GM12872 (cell line): ENCODE measurements around the gene ZNF492.

Experiments used
- CTCF ChIP-seq: IDR thresholded peaks from 3 replicates; pipeline ENCODE4 v1.5.1; 2011; ENCODE audit warnings: low read depth, mild to moderate bottlenecking, low read length, moderate library complexity; ENCODE audit not compliant: insufficient read depth

Gene ZNF492

GRCh38 chr19:22603518-22604440 is 30.3 kb upstream of the ZNF492 start:
- TF ChIP-seq CTCF: no peak

GRCh38 chr19:22604571-22605274 is 29.4 kb upstream of the ZNF492 start:
- no peak for TF ChIP-seq CTCF

DNA sequence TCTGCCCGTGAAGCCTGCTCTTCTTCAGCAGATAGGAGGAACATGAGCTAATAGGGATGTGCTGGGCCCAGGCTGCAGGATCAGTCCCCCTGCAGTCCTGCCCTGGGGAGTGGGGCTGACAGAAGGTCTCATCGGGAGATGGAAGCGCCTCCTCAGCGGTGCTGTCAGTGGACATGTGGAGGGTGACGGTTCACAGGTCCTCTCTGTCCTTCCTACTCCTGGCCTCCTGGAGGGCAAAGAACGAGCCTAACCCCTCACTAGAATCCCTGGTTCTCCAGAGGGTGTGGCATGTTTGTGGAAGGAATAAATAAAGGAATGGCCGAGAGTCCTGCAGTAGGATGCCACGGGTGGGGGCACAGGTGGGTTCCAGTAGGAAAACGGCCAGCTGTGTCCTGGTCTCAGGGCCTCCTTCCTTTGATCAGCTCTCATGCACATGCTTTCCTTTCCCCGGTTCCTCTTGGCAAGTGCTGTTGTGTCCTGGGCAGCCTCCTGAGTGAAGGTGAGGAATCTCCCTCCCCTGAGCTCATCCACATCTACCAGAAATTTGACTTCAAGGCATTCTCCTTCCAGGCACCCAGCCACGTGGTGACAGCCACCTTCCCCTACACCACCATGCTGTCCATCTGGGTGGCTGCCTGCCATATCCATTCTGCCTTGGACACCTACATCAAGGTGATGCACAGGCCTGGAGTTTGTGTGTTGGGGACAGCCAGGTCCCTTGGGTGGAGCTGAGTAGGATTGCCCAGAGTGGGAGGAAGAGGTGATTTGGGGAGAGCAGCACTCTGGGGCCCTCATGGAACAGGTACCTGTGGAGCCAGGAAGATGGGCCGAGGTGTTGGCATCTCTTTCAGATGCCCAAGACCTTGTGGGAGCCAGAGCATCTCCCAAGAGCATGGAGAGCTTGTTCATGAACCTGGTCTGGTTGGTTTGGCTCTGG is 28.6 kb upstream of the ZNF492 start:
- TF ChIP-seq CTCF: no peak

- TF ChIP-seq CTCF: no peak
Observed at GRCh38 chr19:22606212-22606553, 27.9 kb upstream of the ZNF492 start.

DNA sequence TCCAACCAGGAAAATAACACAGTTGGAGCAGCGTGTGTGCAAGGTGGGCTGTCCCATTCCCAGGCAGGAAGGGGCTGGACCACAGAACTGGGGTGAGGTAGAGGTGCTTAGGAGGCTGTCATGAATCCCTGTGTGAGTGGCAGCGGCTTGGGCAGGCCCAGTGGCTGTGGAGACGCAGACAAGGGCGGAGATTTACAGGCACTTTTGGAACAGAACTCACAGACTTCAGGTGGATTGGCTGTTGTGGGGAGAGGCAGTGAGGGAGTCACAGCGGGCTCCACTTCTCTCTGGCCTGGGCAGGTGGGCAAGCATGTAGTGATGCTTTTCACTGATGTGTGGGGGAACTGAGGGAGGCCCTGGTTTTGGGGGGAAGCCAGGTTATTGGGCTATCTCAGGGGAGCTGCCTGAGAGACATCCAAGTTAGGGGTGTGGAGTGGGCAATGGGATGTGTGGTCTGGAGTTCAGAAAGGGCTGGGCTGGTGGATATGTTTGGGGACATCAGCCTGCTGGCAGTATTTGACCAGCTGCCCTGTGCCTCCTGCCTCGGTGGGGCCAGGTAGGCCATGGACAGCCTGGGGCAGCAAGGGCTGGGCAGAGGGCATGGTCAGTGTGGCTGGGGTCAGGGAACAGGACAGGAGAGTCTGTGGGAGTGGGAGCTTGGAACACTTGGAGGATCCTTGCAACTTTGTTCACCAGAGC is 27.0 kb upstream of the ZNF492 start:
- no peak for TF ChIP-seq CTCF

DNA sequence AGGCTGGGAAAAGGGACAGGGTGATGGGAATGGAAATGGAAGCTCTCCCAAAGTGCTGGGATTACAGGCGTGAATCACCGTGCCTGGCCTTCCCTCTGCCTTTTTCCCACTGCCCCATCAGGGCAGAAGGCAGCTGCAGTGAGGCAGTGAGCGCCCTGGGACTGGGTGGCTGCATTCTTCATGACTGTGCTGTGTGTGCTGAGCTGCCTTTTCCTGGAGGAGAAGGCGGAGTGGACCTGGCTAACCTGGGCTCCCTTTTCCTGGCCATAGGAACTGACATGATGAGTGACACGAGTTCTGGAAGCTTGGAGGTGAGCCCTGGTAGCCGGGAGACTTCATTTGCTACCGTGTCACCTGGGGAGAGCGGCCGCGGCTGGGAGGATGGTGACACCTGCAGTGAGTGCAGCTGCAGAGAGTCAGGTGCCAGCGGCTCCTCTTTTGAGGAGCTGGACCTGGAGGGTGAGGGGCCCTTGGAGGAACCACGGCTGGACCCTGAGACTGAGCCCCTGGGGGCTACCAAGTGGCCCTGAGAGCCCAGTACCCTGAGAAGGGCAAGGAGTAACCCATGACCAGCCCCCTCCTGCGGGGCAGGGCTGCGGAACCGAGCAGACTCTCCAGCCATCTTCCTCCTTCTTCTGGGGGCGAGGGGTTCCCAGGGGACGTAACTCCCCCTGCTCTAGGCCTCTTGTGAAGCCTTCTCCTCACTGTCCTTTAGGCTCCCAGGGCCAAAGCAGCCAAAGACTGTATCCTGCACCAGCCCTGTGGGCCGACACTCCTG is 26.3 kb upstream of the ZNF492 start:
- no peak for TF ChIP-seq CTCF
